G401 (cell line): Measurements from ENCODE around the gene FERMT1. TPM values are rescaled to one million over a fixed set of nuclear protein-coding genes. Genes with fewer than 3 reads are reported as not detected.
A peak's percentile ranks its signal among the peaks of the same experiment; 100 is the strongest.

Experiments used
- DNase-seq: peaks from one replicate; pipeline ENCODE4 v3.0.0-alpha.2; 2015; ENCODE audit warnings: low spot score
- in situ Hi-C: cut with HindIII; loops from 2 replicates; pipeline ENCODE4 v1.10.0; 2016; ENCODE audit warnings: low sequenced_read_pairs, mixed read lengths
- total RNA-seq: library from RNA; depleted of rRNA; stranded (reverse); fragments of >200 nt; shearing (Covaris generic); gene quantifications from 2 replicates; pipeline ENCODE4 v1.2.3, GENCODE V29; 2014; rRNA removed

FERMT1 gene, protein sequence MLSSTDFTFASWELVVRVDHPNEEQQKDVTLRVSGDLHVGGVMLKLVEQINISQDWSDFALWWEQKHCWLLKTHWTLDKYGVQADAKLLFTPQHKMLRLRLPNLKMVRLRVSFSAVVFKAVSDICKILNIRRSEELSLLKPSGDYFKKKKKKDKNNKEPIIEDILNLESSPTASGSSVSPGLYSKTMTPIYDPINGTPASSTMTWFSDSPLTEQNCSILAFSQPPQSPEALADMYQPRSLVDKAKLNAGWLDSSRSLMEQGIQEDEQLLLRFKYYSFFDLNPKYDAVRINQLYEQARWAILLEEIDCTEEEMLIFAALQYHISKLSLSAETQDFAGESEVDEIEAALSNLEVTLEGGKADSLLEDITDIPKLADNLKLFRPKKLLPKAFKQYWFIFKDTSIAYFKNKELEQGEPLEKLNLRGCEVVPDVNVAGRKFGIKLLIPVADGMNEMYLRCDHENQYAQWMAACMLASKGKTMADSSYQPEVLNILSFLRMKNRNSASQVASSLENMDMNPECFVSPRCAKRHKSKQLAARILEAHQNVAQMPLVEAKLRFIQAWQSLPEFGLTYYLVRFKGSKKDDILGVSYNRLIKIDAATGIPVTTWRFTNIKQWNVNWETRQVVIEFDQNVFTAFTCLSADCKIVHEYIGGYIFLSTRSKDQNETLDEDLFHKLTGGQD
- not detected in 2 replicates for total RNA-seq

GRCh38 chr20:6122873-6123648, at the start of gene FERMT1:
Gene FERMT1 (minus strand): TSS chr20:6123030. CDS start chr20:6119554, 3,476 bp downstream.
- in situ Hi-C loops = no loop called here
- DNase-seq = no peak

DNA sequence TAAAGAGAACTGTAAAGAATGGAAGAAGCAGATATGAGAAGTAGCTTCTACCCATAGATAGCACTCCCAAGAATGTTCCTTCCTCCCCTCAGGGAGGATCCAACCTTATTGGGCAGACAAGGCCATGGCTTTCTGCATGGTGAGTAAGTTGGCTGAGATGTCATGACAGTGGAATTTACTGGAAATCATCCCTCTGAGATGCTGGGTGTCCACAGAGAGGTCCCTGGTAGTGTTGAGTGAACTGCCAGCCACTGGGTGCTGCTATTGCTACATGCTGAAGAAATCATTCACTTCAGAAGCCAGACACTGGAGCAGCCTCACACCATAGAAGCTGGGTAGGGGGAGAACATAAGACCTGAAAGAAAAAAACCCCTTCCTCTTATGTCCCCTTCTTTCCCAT, 46.4 kb upstream of the FERMT1 start:
- in situ Hi-C loops = no loop called here
- no peak for DNase-seq

- DNase-seq = no peak
- in situ Hi-C loops = no loop called here
These were observed 45.4 kb upstream of the FERMT1 start for GRCh38 chr20:6168204-6168603.

- in situ Hi-C loops = no loop called here
These were observed 42.5 kb upstream of the FERMT1 start for GRCh38 chr20:6165346-6165745.

GRCh38 chr20:6164421-6165341, 41.9 kb upstream of the FERMT1 start:
- no peak for DNase-seq
- in situ Hi-C loops = no loop called here

More at GRCh38 chr20:6165346-6165745, 42.5 kb upstream of the FERMT1 start:
- no peak for DNase-seq

GRCh38 chr20:6160736-6161135, 37.9 kb upstream of the FERMT1 start:
- no peak for DNase-seq
- in situ Hi-C loops = no loop called here

DNA sequence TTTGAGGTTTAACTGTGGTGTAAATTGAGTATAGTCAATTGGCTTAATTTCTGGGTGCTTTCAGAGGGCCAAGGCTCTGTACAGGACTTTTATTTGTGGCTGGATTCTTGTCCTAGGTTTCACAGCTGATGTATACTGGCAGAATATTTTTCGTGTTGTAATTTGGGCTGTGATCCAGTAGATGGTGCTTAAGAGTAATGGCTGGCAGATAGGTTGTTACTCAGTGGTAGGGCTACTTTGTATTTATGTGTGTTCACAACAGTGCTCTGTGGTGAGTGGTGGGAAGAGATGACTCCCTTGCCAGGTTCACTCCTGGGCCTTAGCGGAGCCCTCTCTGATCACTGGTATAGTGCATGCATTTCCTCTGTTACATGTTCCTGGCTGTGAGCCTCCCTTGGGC, 34.5 kb upstream of the FERMT1 start:
- no peak for DNase-seq
- in situ Hi-C loops = no loop called here

DNA sequence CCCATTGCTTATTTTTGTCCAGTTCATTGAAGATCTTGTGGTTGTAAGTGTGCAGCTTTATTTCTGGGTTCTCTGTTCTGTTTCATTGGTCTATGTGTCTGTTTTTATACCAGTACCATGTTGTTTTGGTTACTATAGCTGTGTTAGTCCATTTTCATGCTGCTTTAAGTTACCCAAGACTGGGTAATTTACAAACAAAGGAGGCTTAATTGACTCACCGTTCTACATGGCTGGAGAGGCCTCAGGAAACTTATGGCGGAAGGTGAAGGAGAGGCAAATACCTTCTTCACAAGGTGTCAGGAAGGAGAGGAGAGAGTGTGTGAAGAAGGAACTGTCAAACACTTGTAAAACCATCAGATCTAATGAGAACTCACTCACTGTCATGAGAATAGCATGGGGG, 29.9 kb upstream of the FERMT1 start:
- in situ Hi-C loops = no loop called here

GRCh38 chr20:6148073-6148472, 25.2 kb upstream of the FERMT1 start:
- in situ Hi-C loops = no loop called here
- no peak for DNase-seq

More for the DNA sequence above, 29.9 kb upstream of the FERMT1 start:
- no peak for DNase-seq

DNA sequence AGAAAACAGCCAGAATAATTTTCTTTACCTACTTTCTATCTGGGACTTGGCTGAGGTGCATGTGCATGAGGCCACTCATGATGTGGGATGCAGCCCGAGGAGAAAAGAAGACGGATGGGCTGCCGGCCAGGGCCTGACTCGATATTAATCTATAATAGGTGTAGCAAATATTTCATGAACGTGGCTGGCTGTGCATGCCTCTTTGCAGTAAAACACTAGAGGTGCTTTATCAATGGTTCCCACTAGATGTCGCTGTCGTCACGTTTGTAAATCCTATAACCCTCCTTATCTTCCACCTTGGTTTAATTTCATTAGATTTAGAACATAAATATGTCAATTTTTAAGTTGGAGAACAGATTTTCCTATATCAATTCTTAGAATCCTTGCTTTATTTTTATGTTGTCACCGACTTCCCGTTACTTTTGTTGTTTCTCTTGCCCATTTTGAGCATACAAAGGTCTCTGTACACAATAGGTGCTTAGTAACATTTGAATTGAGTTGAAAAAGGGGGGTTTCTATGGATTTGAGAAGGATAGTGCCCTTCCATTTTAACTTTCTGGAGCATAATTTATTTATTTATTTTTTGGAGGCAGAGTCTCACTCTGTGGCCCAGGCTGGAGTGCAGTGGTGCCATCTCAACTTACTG, 19.6 kb upstream of the FERMT1 start:
- in situ Hi-C loops = no loop called here
- DNase-seq = peak; percentile 67

- in situ Hi-C loops = no loop called here
- no peak for DNase-seq
These were observed 18.1 kb upstream of the FERMT1 start for GRCh38 chr20:6140947-6141346.

DNA sequence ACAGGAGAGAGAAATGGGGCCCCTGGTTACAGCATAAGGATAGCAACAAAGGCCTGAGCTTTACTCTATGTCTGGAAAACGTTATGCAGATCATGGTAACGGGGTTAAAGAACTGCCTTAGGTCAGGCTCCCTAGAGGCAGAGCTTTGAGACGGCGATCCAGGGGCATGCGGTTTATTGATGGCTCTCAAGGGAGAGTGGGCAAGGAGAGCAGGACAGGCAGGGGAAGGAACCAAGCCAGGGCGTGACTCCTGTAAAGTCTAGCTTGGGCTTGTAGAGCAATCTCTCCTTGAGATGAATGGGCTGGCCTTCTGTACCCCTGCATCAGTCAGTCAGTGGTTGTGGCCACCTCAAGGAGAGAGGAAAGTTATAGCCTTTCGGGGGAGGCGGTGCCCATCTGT, 12.5 kb upstream of the FERMT1 start:
- in situ Hi-C loops = no loop called here
- DNase-seq = no peak

DNA sequence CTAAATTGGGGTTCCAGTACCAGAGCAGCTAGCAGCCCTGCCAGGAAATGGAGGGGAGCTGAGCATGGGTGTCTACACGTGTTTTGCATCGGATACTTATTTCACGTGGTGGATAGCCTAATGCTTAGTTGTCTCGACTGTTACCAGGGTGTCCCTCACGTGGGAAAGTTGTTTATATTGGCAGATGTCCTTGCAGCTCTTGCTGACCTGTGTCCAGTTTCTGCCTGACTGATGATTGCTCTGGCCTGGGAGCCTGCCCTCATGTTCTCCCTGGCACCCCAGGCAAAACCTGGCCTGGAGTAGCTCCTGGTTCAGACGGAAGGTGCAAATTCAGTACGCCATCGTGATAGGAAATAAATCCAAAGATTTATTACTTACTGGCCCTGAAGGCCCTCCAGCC, 11.8 kb upstream of the FERMT1 start:
- in situ Hi-C loops = no loop called here
- no peak for DNase-seq

GRCh38 chr20:6130045-6130444, 7.2 kb upstream of the FERMT1 start:
- in situ Hi-C loops = no loop called here

GRCh38 chr20:6127825-6128224, 5.0 kb upstream of the FERMT1 start:
- in situ Hi-C loops = no loop called here
- no peak for DNase-seq

More at GRCh38 chr20:6130045-6130444, 7.2 kb upstream of the FERMT1 start:
- no peak for DNase-seq

- no peak for DNase-seq
- in situ Hi-C loops = no loop called here
These were observed 4.0 kb upstream of the FERMT1 start for GRCh38 chr20:6126846-6127245.

- no peak for DNase-seq
- in situ Hi-C loops = no loop called here
These were observed 802 bp upstream of the FERMT1 start for GRCh38 chr20:6123649-6124014.

GRCh38 chr20:6122111-6122872, 538 bp downstream of the FERMT1 start:
- in situ Hi-C loops = no loop called here
- no peak for DNase-seq
